Transverse colon (tissue), 4 donors: Measurements from ENCODE around the gene ATP1A2.

Source experiments
- EP300 ChIP-seq: sonication (generic); formaldehyde crosslinking; IDR thresholded peaks from one replicate; pipeline ENCODE4 v1.6.1; 2017; ENCODE audit warnings: antibody characterized with exemption, low read depth
- POLR2A ChIP-seq: fragments of 450-650 bp; IDR thresholded peaks from one replicate; pipeline ENCODE4 v1.6.1; 2016; ENCODE audit warnings: antibody characterized with exemption, mild to moderate bottlenecking, moderate library complexity
- POLR2AphosphoS5 ChIP-seq, 3 donors: sonication (generic); formaldehyde crosslinking; IDR thresholded peaks; one replicate each; pipeline ENCODE4 v1.6.1; 2016; ENCODE audit warnings: antibody characterized with exemption in 3 of 3
- TF ChIP-seq, protein P1 (sequence below), 5 experiments: fragments of 200-600 bp in 3 of 5; fragments of 450-650 bp in 2 of 5; sonication (generic) in 3 of 5; IDR thresholded peaks; 1 replicate in 2 of 5; 2 replicates in 3 of 5; pipeline ENCODE4 v1.5.1; 2016 to 2017; ENCODE audit warnings: antibody characterized with exemption in 5 of 5, inconsistent platforms in 3 of 5, mild to moderate bottlenecking in 2 of 5, moderate library complexity in 1 of 5

GRCh38 chr1:160093069-160093395 lies 22.5 kb upstream of the ATP1A2 start:
- TF ChIP-seq, protein P1, sequence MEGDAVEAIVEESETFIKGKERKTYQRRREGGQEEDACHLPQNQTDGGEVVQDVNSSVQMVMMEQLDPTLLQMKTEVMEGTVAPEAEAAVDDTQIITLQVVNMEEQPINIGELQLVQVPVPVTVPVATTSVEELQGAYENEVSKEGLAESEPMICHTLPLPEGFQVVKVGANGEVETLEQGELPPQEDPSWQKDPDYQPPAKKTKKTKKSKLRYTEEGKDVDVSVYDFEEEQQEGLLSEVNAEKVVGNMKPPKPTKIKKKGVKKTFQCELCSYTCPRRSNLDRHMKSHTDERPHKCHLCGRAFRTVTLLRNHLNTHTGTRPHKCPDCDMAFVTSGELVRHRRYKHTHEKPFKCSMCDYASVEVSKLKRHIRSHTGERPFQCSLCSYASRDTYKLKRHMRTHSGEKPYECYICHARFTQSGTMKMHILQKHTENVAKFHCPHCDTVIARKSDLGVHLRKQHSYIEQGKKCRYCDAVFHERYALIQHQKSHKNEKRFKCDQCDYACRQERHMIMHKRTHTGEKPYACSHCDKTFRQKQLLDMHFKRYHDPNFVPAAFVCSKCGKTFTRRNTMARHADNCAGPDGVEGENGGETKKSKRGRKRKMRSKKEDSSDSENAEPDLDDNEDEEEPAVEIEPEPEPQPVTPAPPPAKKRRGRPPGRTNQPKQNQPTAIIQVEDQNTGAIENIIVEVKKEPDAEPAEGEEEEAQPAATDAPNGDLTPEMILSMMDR (IDR thresholded peaks at IDR 0.05) = no peak
- TF ChIP-seq POLR2A (no peak), POLR2AphosphoS5 (IDR thresholded peaks at IDR 0.05) (no peak), EP300 (no peak)
